Activated naive CD4-positive, alpha-beta T cell treated with Interleukin-2 at 50 U/mL for 16 hours (primary cell): Measurements from ENCODE around the gene OR7C1.

Experiments
- DNase-seq: peaks from one replicate; pipeline ENCODE4 v3.0.0-alpha.2; 2020

Gene OR7C1

GRCh38 chr19:14764401-14764800 is 70.6 kb downstream of the OR7C1 start:
- DNase-seq = no peak

GRCh38 chr19:14763497-14764145 is 71.4 kb downstream of the OR7C1 start:
- DNase-seq = no peak

- DNase-seq = no peak
Measured at GRCh38 chr19:14762111-14762510, 72.9 kb downstream of the OR7C1 start.

- no peak for DNase-seq
Measured at GRCh38 chr19:14761607-14762006, 73.4 kb downstream of the OR7C1 start.

- DNase-seq = no peak
Measured at GRCh38 chr19:14758816-14759215, 76.2 kb downstream of the OR7C1 start.

- DNase-seq = no peak
Measured at GRCh38 chr19:14748601-14749000, 86.4 kb downstream of the OR7C1 start.
